Left hindlimb (tissue), 1 donor: ENCODE measurements around the gene CCDC138.

Experiments used
- DNase-seq: peaks from one replicate; pipeline ENCODE4 v3.0.0-alpha.2; 2018

CCDC138 gene

DNA sequence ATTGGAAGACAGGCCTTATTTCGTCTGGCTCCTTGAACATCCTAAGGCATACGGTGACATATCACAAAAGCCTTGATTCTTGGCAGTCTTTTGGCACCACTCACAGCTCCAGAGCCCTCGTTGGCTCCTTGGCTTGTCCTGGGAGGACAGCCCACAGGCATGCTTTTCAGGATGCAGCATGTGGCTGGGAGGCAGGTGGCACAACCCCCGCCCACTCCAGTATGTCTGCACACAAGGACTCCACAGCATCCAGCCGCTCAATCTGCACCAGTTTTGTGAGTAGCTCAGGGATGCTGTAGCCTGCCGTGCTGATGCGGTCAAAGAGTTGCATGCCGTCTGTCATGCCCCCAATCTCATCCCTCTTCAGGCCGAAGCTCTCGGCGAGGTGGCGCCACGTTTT lies 110.2 kb downstream of the CCDC138 start:
- no peak for DNase-seq

DNA sequence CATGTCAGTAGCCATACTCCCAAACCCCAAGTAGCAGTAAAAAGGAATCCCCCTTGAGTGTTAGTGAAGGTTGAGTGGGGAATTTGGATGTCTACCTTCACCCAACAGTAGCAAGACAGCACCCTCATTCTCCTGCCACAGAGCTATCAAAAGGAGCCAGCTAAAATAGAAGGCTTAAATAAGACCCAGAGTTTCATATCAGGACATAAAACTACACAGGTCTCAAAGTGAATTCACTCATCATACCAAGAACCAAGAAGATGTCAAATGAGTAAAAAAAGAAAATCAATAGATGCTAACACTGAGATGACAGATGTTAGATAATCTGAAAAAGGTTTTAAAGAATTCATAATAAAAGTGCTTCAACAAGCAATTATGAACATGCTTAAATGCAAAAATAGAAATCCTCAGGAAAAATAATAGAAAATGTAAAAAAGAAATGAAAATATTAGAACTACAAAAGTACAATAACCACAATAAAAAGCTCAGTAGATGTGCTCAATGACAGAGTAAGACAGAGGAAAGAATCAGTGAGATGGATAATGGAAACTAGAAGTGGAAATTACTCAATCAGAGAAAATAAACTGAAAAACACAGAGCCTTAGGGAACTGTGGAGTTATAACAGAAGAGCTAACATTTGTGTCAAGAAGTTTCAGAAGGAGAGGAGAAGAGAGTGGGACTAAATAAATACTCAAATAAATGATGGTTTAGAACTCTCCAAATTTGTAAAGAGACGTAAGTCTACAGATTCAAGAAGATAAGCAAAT lies 111.9 kb downstream of the CCDC138 start:
- DNase-seq, result no peak

DNA sequence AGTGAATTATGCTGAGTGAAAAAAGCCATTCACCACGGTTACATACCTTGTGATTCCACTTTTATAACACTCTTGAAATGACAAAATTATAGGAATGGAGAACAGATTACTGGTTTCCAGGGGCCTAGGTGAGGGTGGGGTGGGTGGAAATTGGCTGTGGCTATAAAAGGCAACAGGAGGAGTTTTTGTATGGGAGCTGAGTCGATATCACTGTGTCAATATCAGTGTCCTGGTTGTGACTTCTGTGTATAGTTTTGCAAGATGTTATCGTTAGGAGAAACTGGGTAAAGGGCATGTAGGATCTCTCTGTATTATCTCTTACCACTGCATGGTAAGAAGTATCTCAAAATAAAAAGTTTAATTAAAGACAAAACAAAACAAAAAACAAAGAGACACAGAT lies 118.1 kb downstream of the CCDC138 start:
- no peak for DNase-seq

DNA sequence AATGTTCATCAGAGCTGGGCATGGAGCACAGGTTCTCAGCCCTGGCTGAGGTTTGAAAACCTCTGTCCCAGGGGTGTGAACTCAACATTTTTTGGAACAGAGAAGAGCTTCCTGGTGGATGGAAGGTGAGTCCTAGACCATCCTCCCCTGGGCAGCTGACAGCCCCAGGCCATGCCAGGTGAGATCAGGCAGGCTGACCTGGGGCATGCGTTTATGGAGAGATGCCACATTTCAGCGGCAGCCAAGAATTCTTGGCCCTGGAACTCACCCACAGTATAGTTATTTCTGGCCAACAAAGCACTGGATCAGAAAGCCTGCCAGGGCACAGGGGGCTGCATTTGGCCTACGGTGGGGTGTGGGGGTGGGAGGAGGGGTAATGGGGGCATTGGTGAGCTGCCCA lies 118.6 kb downstream of the CCDC138 start:
- DNase-seq, result no peak

DNA sequence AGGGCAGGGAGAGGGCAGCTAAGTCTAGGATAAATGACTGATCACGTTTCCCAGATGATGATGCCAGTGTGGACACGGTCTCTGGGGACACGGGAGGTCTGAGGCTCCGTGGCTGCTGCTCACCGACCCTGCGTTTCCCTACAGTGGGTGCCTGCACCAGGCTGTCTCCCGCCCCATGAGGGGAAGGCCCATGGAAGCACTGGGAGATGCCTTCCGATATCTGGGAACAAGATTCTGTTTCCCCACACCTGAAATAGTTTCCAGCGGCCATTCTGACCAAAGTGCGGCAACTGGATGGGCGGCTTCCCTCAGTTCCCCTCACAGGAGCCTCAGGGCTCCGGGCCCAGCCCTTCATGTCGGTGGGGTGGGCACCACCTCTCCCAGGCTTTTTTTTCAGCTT lies 119.3 kb downstream of the CCDC138 start:
- DNase-seq, result no peak

DNA sequence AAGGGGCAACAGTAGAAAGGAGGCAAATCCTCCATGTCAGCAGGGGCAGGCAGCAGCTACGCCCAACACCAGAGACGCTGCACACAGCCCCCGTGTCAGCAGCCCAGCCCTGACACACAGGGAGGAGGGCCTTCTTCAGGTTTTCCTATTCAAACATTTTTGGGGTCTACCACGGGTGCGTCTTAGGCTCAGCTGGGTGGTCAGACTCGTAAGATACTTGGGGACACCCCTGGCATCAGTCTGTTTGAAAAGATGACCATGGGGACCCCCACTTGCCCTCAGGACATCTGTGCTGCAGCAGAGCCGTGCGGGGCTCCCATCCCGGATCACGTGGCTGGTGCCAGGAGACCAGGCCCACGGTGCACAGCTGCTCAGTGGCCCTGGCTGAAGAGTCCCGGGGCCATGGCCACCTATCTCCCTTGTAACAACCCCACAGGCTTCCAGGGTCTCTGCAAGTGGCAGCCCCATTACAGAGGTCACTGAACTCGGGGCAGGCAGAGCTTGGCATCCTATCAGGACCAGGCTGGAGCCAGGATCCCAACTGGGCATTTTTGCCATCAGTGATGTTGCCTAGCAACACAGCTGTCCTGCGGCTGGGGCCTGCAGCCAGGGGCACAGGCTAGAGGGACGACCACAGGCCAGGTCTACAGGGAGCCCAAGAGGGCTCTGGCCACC lies 120.0 kb downstream of the CCDC138 start:
- DNase-seq, result no peak

DNA sequence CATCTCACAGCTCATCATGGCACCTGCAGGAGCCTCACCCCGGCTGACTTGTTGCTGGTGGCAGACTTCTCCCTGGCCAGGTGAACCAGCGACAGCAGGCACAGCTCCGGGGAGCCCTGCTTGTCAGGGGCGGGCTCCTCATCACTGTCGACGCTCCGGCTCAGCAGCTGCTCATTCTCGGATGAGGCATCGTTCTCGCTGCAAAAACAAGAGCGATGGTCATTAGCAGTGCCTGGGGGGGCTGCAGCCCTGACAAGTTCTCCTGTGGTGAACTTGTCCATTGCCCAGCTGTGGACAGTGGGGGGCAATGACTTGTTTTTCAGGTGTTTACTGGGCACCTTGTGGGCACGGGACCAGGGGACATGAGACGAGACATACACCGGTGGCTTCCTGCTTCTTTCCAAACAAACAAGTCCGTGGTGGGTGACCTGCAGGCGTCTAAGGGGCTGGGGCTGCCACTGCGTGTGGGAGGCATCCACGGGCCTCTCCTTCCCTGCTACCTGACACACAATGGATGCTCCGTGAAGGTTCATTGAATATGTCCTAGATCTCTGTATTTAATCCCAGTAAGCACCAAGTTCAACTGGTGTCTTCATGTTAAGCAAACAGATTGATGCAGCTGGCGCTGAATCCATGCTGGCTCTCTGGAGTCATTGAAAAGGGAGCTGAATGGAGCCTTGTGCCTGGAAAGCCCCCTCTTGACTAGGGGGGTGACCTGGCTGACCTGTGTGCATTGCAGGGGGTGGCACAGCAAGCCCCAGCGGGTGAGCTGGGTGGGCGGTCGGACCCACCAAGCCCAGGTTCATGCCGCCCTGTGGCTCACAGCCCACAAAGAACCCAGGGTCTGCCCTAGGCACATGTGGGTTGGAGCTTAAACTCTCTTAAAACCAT lies 121.5 kb downstream of the CCDC138 start:
- DNase-seq, result no peak

DNA sequence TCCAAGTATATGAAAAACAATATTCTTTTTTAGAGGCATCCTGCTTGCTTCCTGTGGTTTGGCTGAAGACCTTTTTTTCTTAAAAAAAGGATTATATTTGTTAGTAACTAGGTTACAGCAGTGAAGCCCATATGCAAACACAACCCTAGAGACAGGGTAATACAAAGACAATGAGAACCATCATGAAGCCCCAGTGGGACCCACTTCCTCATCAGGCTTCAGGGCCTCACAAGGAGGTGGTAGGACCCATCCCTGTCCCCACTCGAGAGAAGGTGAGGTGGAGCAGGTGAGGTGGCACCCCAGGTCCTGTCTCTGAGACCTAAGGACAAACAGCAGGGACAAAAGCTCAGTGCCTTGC lies 122.1 kb downstream of the CCDC138 start:
- DNase-seq, result no peak

DNA sequence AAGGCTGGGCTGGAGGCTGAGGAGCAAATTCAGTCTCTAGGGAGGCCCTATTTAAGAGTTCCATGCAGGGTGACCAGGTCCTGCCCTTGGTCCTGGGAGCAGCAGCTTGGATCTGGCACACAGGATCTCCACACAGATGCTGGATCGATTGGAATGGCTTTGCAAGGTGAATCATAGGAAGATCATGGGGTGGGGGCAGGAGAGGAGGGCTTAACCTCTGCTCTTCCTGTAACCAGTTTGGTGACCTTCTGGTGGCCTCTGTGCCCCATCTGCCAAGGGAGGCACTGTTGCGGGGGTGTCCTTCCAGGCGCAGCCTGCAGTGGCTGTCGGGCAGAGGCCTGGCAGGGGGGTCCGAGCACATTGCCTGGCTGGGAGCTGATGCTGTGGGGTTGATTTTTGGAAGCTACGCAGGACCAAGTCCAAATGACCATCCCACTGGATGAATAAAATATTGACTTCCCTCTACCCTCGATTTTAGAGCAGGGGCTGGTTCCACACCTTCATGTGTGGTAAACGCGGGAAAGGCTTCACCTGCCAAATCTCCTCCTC lies 122.8 kb downstream of the CCDC138 start:
- no peak for DNase-seq

DNA sequence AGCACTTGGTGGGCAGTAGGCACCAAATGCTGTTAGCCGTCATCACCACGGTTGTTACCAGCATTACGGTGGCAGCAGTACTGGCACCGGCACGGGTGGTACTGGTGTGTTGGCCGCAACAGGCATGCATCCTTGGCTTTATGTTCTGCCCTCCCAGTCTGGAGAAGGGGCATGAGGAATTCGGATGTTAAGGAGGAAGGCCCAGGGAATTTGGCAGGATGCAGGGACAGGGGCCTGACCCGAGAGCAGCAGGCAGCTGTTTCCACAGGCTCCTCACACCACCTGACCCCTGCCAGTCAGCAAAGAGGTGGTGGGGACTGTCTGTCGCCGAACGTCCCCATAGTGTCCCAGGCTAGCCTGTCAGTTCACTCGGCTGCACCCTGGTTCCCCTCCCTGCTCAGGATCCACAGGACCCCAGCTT lies 123.5 kb downstream of the CCDC138 start:
- no peak for DNase-seq

DNA sequence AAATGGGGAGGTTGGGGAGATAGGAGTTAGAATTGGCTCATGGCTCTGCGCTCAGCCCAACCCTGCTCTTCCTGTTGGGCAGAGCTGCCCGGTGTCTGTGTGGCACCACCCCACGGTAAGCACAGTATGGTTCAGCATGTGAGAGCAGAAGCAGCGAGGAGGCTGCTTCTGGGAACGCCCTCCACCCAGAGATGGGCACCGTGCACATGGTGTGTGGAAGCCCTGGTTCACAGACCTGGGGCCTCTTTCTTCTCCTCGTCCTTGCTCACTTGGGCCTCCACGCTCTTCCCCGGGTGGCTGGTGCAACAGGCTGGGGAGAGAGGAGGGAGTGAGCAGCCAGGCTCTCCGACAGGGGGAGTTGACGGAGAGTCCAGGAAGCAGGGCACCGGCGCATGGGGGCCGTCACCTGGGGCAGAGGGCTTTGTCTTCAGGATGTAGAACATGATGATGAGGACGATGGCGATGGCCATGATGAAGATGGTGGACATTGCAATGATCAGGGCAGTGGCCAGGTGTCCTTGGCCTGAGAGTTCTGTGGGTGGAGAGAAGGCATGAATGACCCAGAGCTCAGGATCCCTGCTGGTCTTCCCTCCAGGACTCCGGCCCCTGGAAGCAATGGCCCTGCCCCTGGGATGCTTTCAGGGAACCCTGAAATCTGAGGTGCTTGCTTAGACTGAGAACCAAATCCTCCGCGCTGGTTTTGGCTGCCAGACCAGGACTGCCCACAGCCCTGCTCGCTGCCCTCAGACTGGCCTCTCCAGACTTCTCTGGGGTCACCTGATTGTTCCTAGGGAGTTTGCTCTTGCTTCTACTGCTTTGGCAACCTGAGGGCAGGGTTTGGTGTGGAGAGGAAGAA lies 124.2 kb downstream of the CCDC138 start:
- DNase-seq, result no peak

DNA sequence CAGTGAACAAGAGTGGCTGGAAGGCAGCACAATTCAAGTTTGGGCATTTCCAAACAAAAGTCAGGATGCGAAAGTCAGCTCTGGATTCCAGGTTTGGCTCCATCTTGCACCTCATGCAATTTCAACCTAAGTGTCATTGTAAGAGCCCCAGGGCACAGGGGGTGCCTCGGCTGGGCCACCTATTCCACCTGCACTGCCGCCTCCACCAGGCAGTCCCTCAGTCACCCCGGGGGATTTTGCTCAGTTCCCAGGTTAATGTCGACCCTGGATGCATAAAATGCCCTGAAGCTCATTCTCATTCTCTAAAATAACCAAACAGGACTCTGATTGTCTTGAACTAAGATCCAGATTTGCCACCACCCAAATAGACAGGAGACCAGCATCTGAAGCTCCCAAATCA lies 124.8 kb downstream of the CCDC138 start:
- no peak for DNase-seq

DNA sequence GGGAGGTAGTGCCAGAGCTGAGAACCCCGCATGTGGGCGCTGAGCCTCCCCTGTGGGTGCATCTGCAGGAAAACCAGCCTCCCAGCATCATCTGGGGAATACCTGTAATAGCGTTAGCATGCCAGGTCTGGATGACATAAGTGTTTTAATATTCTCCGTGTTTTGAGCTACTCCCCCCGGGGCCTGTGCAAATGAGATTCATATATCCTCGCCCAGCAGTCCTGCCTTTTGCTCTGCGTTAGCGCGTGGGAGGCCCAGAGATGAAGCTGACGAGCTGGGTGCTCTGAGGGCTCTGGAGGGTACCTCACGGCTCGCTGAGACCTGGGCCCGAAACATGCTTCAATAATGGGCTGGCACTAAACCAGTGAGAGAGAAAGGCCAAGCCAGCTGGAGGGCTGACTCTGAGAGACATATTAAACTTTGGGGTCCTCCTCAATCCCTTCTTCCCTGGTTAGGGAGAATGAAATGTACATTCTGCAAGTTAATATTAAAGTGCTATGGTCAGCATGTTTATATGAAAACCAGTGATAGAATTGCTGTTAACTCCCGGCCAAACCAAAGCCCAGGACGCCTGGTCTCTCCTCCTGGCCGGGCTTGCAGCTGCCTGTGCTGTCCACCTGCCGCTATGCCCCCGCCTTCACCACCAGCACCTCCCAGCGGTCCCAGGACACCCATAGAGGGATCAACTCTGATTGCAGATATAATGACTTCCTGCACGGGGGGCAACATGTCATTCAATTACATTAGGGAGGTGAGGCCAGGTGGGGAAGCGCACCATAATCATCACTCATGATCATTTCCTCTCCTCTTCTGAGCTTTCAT lies 125.4 kb downstream of the CCDC138 start:
- DNase-seq, result no peak

DNA sequence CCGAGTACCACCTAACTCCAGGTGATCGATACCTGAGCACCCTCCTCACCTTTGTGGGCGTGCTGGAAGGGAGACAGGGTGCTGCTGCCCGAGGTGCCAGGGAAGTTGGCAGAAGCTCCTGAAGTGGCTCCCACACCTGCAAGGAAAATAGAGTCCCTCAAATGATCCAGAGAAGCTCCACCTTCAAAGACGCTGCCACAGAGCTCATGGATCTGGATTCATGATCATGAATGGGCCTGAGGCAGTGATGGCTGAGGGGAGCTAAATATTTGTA lies 126.0 kb downstream of the CCDC138 start:
- no peak for DNase-seq

DNA sequence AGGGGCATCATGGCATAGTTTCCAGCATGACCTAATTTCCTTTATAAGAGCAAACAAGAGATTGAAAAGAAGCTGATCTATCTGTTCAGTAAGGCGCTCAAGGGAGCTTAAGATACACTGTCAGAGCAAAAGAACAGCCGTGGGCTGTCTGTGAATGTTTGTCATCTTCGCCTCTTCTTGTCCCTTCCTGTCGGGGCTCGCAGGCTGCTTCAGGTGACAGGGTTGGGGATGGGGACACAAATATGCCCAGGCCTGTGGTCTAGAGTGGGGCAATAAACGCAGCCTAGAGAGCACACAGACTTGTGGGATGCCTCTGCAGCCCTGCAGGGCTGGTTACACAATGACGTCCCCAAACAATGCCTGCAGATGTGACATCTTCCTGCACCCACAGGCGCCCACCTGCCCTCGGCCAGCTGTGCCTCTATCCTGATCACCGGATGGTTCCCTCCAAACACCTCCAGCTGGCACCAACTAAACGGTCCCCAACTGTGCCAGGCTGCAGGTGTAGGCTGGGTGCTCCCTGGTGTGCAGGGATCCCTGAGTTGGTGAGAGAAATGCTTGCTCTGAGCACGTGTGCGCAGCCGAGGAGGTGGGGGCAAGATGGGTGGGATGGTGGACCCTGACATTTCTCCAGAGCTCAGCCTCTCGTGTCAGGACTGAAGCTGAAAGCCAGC lies 129.7 kb downstream of the CCDC138 start:
- DNase-seq, result no peak

DNA sequence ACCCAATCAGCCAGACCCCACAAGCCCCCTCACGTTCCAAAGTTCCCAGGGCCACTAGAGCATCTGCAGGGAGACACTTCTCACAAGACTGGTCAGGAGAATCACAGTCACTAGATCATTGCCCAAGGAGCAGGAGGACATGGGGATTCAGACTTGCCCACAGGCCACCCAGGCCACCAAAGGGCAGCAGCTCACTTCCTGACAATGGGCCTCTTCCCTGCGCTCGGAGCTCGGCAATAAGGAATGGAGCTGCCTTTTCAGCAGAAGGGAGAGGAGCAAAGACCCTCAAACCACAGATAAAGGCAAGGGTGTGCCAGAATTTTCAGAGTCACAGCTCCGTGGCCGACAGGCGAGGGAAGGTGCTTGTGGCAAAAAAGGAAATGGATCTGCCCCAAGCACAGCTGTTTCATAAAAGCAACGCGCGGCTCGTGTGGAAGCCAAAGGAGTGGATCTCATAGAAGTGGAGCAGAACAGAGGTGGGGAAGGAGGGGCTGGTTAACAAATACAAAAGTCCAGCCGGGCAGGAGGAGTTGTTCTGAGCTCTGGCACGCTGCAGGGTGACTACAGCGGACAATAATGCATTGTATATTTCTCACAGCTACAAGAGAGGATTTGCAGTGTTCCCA lies 130.3 kb downstream of the CCDC138 start:
- no peak for DNase-seq

DNA sequence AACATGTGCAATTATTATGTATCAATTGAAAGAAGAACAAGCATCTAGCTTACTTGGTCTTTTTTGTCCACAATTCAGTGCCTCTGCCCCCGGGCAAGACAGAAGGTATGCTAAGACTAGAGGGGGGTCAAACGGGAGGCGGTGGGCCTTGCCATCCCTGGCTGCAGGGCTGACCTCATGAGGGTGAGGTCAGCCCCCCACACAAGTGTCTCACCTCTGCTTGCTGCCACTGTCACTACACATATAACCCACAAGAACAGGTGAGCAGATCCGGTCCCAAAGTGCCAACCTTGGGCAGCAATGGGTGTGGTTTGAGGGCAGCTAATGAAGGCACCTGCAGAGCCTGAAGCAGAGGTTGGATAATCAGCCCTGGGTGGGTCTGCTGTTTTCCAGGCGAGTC lies 131.0 kb downstream of the CCDC138 start:
- DNase-seq, result no peak

DNA sequence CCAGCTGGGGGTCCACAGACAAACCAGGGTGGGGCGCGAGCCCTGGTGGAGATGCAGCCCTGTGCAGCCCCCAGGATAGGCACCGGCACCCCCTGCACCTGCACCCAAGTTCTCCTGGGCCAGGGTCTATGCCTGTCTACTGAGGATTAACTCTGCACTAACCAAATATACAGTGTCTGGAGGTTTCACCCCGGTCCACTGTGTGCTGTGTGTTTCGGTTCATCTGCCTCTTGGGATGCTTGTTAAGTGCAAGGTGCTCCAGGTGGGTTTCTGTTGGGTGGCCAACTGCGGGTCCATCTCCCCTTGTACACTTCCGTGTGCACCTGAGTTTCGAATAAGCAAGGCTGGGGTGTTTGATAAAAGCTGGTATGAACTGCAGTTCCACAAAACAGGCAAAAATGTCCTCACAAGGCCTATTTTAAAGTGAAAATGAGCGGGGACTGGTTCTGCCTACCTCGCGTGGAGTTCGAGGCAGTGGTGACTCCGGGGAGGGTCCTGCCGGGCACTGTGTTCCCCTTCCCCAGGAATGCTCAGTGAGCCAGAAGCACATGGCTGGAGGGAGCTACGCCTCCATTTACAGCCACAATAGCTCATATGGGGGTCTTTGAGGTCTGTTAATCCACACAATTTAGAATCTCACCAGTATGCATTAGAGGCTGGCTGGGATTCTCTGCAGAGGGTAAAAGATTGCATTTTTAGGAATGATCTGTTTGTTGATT lies 131.7 kb downstream of the CCDC138 start:
- no peak for DNase-seq

DNA sequence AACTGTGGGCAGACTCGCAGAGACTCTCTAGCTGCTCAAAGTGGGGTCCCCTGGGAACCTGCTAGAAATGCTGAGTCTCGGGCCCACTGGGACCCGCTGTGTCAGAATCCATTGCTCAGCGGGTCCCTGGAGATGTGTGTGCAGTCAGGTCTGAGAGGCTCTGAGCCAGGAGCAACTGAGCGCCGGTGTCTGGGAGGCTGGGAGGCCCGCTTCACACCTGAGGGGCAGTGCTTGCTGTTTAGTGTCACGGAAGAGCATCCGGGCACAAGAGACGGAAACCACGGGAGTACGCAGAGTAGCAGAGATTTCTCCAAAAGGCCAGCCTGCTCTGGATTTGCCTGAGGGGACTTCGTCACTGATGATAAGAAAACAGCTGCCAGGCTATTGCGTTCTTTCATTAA lies 132.4 kb downstream of the CCDC138 start:
- DNase-seq, result no peak
